Measurements from ENCODE around the gene AHCYL2. TPM values are rescaled to one million over a fixed set of nuclear protein-coding genes. Genes with fewer than 3 reads are reported as not detected.
"Not testable (repeated sequence)": the region's sequence is repeated elsewhere in the genome, so short reads cannot be mapped to it uniquely, and the experiment has no call there.

AHCYL2 gene
- total RNA-seq, 1 experiment from 2014 or later = 20.2 TPM

GRCh38 chr7:129299889-129300288, 75.1 kb downstream of the AHCYL2 start:
- TF ChIP-seq TCF7L2 (IDR thresholded peaks at IDR 0.05; ENCODE audit: low read depth, low read length) = no peak
- no peak for TF ChIP-seq CTCF (IDR thresholded peaks at IDR 0.05)
- TF ChIP-seq POLR2AphosphoS5 (IDR thresholded peaks at IDR 0.05; ENCODE audit: low read depth, low read length) = no peak
- TF ChIP-seq REST (IDR thresholded peaks at IDR 0.05; ENCODE audit: insufficient read depth in 1 of 2, low read depth in 2 of 2, low read length in 1 of 2) = no peak
- TF ChIP-seq SIN3A (IDR thresholded peaks at IDR 0.05; ENCODE audit: borderline replicate concordance, insufficient read depth, low read depth, low read length) = no peak
- CTCF ChIA-PET = no interaction called here
- intact Hi-C loops (cut with micrococcal nuclease; ENCODE audit: unreplicated experiment) (no loop called here), in situ Hi-C loops (cut with HindIII; ENCODE audit: low pct_unique_long_range_greater_than_20kb, low sequenced_read_pairs) (no loop called here)
- ATAC-seq = no peak
- no peaks in the 10 kb centered on the region for H3K36me3 ChIP-seq (ENCODE audit: control insufficient read depth, insufficient read depth, low read length)
- no peak for DNase-seq (ENCODE audit: low read depth, low spot score)
- no peaks in the 10 kb centered on the region for H3K9me3 ChIP-seq (ENCODE audit: control insufficient read depth, insufficient read depth, low read depth, low read length)
- H3K4me1 ChIP-seq (ENCODE audit: control insufficient read depth, insufficient read depth, low read length) = no peaks in the 10 kb centered on the region
- BruUV-seq (replicated peaks) = no TSS peak
- H3K27ac ChIP-seq (ENCODE audit: low read length) = no peak overlapping the region
- no peaks in the 10 kb centered on the region for H3K27me3 ChIP-seq (ENCODE audit: control insufficient read depth, insufficient read depth, low read length)
- H3K4me3 ChIP-seq (ENCODE audit: low read depth in 2 of 2, low read length in 2 of 2) = no peak overlapping the region
- POLR2A ChIA-PET = no interaction called here

GRCh38 chr7:129300299-129300698, 75.5 kb downstream of the AHCYL2 start:
- DNase-seq (ENCODE audit: low read depth, low spot score); H3K27me3 ChIP-seq (ENCODE audit: control insufficient read depth, insufficient read depth, low read length); H3K9me3 ChIP-seq (ENCODE audit: control insufficient read depth, insufficient read depth, low read depth, low read length); BruUV-seq (replicated peaks); H3K4me1 ChIP-seq (ENCODE audit: control insufficient read depth, insufficient read depth, low read length); CTCF ChIA-PET; H3K27ac ChIP-seq (ENCODE audit: low read length); POLR2A ChIA-PET; ATAC-seq; H3K4me3 ChIP-seq (ENCODE audit: low read depth in 2 of 2, low read length in 2 of 2); in situ Hi-C loops (cut with HindIII; ENCODE audit: low pct_unique_long_range_greater_than_20kb, low sequenced_read_pairs); H3K36me3 ChIP-seq (ENCODE audit: control insufficient read depth, insufficient read depth, low read length); intact Hi-C loops (cut with micrococcal nuclease; ENCODE audit: unreplicated experiment): not testable (repeated sequence)

GRCh38 chr7:129307592-129307991, 82.8 kb downstream of the AHCYL2 start:
- CTCF ChIA-PET = no interaction called here
- in situ Hi-C loops (cut with HindIII; ENCODE audit: low pct_unique_long_range_greater_than_20kb, low sequenced_read_pairs) = no loop called here

More at GRCh38 chr7:129307592-129307991, 82.8 kb downstream of the AHCYL2 start:
- TF ChIP-seq POLR2AphosphoS5 (IDR thresholded peaks at IDR 0.05; ENCODE audit: low read depth, low read length) (no peak), TCF7L2 (IDR thresholded peaks at IDR 0.05; ENCODE audit: low read depth, low read length) (no peak), REST (IDR thresholded peaks at IDR 0.05; ENCODE audit: insufficient read depth in 1 of 2, low read depth in 2 of 2, low read length in 1 of 2) (no peak), SIN3A (IDR thresholded peaks at IDR 0.05; ENCODE audit: borderline replicate concordance, insufficient read depth, low read depth, low read length) (no peak), CTCF (IDR thresholded peaks at IDR 0.05) (no peak)
- no peaks in the 10 kb centered on the region for H3K4me1 ChIP-seq (ENCODE audit: control insufficient read depth, insufficient read depth, low read length)
- no peaks in the 10 kb centered on the region for H3K9me3 ChIP-seq (ENCODE audit: control insufficient read depth, insufficient read depth, low read depth, low read length)
- BruUV-seq (replicated peaks) = no TSS peak
- intact Hi-C loops (cut with micrococcal nuclease; ENCODE audit: unreplicated experiment) = no loop called here
- POLR2A ChIA-PET = no interaction called here
- no peak overlapping the region for H3K27ac ChIP-seq (ENCODE audit: low read length)
- no peaks in the 10 kb centered on the region for H3K27me3 ChIP-seq (ENCODE audit: control insufficient read depth, insufficient read depth, low read length)
- ATAC-seq (no peak), DNase-seq (ENCODE audit: low read depth, low spot score) (no peak)
- H3K36me3 ChIP-seq (ENCODE audit: control insufficient read depth, insufficient read depth, low read length) = no peaks in the 10 kb centered on the region
- H3K4me3 ChIP-seq (ENCODE audit: low read depth in 2 of 2, low read length in 2 of 2) = no peak overlapping the region
